HT1080 (cell line): ENCODE results near the gene DHX57. TPM values are rescaled to one million over a fixed set of nuclear protein-coding genes. Genes with fewer than 3 reads are reported as not detected.
A peak's percentile ranks its signal among the peaks of the same experiment; 100 is the strongest.

ENCODE experiments used
- DNase-seq: peaks from one replicate; pipeline ENCODE4 v3.0.0-alpha.2; 2015; ENCODE audit warnings: low read depth
- total RNA-seq: library from RNA; depleted of rRNA; stranded (reverse); fragments of >200 nt; shearing (Covaris generic); gene quantifications from 2 replicates; pipeline ENCODE4 v1.2.3, GENCODE V29; 2014

The DHX57 gene
- total RNA-seq, 1 experiment from 2014 or later, result 13.1 TPM

- DNase-seq, result peak; percentile 74
Measured at GRCh38 chr2:38866773-38867443, 8.8 kb downstream of the DHX57 start.

DNA sequence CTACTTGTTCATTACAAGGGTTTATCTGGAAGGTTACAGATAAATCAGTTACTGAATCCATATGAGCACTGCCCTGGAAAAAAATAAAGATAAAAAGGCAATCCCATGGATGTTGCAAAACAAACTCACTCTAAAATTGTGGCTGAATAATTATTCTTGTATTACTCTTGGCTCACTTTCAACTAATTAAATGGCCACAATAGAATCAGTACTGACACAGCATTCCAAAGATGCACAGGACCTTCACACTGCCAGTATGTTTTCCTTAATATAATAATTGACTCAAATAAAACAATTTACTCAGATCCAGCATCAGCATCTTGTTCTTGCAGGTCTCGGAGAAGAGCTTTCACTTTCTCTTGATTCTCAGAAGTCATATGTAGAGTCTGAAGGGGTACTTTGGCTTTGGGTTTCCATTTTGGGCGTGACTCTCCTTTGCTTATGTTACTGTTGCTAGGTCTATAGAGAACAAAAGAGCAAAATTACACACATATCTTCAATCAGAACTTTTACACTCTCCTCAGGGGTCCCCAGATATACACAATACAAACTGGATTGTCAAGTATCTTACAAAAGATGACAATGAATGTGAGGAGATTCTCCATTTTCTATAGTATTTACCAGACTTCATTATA lies 12.6 kb downstream of the DHX57 start:
- no peak for DNase-seq

DNA sequence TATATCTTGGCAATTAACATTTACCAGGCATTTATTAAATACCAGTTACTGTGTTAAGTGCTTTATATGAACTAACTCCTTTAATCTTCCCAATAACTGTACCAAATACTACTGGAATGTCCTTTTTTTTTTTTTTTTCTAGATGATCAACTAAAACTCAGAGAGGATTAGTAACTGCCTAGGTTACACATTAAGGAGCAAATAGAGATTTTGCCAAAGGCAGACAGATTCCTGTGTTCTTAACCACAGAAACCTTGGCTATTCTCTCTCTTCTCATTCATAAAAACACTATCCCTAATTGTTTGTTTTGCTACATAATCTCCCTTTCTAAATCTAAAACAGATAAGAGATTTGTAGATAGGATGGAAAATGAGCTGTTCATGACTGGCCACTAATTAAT lies 13.3 kb downstream of the DHX57 start:
- DNase-seq, result no peak

DNA sequence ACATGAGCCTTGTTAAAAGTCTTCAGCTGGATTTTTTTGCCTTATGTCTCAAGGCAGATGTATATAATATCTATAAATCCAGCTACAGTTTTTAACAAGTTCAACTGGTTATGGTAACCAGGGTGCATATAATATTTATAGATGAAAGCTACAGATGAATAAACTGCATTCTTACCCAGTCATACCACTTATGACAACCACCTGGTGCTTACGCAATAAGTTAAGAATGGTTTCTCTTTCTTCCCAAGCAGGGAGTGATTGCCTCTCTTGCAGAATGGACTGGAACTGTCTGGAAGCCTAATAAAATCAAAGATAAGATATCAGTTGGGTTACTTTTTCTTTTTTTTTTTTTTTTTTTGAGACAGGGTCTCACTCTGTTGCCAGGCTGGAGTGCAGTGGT lies 19.6 kb downstream of the DHX57 start:
- DNase-seq, result no peak

- no peak for DNase-seq
Measured at GRCh38 chr2:38850045-38850444, 25.7 kb downstream of the DHX57 start.

GRCh38 chr2:38836791-38837190 lies 38.9 kb downstream of the DHX57 start:
- DNase-seq, result no peak

GRCh38 chr2:38835990-38836389 lies 39.7 kb downstream of the DHX57 start:
- DNase-seq, result no peak

DNA sequence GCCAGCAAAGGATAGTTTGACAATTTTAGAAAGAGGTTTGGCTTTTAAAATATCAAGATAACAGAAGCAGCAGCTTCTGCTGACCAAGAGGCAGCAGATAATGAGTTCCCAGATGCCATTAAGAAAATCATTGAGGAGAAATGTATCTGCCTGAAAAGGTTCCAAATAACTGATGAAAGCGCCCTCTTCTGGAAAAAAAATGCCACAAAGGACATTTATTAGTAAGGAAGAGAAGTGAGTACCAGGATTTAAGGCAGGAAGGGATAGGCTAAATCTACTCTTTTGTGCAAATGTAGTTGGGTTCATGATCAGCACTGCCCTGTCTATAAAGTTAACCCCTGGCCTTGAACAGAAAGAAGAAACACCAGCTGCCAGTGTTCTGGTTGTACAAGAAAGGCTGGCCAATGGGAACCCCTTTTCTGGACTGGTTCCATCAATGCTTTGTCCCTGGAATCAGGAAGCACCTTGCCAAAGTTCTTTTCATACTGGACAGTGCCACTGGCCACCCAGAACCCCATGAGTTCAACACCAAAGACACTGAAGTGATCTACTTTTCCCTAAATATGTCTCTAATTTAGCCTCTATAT lies 40.6 kb downstream of the DHX57 start:
- DNase-seq, result peak; percentile 7

DNA sequence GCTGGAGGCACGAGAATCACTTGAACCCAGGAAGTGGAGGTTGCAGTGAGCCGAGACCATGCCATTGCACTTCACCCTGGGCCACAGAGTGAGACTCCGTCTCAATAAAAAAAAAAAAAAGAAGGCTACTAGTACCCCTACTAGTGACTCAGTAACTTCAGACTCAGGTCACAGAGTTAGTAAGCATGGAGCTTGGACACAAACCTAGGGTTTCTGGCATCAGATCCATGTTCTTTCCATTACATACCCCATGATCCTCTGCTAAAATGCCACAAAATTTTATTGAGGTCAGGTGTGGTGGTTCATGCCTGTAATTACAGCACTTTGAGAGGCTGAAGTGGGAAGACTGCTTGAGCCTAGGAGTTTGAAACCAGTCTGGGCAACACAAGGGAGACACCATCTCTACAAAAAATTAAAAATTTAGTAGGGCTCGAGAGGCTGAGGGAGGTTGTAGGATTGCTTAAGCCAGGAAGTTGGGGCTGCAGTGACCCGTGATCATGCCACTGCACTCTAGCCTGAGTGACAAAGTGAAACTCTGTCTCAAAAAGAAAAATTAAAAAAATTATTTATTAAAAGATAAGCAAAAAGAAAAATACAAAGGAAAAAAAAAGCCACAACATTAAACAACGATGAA lies 45.1 kb downstream of the DHX57 start:
- no peak for DNase-seq

- DNase-seq, result no peak
Measured at GRCh38 chr2:38829971-38830370, 45.8 kb downstream of the DHX57 start.

DNA sequence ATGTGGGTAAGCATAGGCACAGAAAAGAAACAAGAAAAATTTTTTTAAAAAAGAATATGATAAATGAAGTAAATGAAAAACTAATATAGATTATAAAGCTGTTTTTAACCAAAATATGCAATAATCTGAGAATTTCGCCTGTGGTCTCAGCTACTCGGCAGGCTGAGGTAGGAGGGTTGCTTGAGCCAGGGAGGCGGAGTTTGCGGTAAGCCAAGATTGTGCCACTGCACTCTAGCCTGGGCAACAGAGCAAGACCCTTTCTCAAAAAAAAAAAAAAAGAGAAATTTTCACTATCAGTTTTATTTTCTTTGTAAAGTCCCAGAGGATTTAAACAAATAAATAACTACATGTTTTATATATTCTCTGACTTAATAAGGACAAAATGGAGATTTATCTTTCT lies 47.3 kb downstream of the DHX57 start:
- DNase-seq, result no peak

- peak; percentile 48 for DNase-seq
Measured at GRCh38 chr2:38827539-38828145, 48.1 kb downstream of the DHX57 start.

DNA sequence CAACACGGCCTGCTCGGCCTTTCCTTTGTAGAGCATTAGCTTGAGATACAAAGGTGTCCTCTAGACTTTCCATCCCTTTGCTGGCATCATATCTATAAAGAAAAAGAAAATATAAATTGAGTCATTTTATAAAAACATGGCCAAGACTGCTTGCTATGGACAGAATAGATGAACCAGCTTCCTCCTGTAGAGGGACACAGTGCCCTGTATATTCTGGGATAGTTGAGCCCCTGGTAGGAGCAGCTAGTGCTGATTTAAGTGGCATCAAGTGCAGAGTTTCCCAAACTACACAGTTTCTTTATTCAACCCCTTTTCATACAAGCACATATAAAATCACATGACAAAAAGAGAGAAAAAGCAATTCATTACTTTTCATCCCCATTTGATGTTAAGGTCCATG lies 49.8 kb downstream of the DHX57 start:
- no peak for DNase-seq

- no peak for DNase-seq
Measured at GRCh38 chr2:38824906-38825305, 50.8 kb downstream of the DHX57 start.

GRCh38 chr2:38823386-38823785 lies 52.3 kb downstream of the DHX57 start:
- DNase-seq, result no peak

- no peak for DNase-seq
Measured at GRCh38 chr2:38818565-38818964, 57.2 kb downstream of the DHX57 start.

- DNase-seq, result no peak
Measured at GRCh38 chr2:38815936-38816335, 59.8 kb downstream of the DHX57 start.

- no peak for DNase-seq
Measured at GRCh38 chr2:38810488-38810887, 65.2 kb downstream of the DHX57 start.

DNA sequence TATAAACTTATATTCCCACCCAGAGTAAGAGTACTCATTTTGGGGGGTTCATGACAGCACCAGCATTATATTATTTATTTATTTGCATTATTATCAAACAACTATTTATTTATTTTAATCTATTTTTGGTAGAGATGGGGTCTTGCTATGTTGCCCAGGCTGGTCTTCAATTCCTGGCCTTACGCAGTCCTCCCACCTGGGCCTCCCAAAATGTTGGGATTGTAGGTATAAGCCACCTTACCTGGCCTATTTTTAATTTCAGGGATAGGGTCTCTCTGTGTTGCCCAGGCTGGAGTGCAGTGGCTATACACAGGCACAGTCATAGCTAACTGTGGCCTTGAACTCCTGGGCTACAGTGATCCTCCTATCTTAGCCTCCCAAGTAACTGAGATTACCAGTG lies 67.1 kb downstream of the DHX57 start:
- DNase-seq, result no peak

DNA sequence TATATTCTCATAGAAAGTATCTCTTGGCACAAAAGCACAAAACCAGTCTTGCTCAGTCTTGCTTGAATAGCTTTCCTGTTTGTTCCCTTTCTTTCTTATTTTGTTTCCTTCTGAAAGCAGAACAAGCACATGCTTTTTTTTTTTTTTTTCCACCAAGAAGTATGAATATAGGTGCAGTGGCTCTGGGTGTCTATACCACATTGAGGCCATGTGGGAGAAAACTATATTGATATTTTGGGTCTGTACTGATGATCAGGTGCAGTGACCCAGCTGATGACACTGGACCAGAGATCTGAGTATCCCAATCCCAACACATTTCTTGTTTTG lies 69.0 kb downstream of the DHX57 start:
- DNase-seq, result no peak

- no peak for DNase-seq
Measured at GRCh38 chr2:38806015-38806732, 69.6 kb downstream of the DHX57 start.

DNA sequence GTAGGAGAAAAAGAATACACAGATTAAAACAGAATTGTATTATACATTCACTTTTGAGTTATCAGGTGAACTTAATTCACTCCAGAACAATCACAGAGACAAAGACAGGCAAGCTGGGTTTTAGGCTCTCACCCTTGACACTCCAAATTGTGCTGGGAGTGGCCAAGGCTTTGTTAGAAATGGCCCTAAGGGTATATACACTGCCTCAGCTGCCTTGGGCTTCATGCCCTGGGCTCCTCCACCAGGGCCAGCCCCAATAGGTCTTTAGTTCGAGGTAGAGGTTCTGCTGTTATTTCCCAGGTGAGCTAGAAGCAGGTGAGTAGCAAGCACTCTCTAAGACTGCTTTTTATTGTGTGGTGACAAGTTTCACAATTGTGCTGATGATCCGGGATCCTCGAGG lies 77.8 kb downstream of the DHX57 start:
- no peak for DNase-seq
